ENCODE data around the gene RGPD8. TPM values are rescaled to one million over a fixed set of nuclear protein-coding genes. Genes with fewer than 3 reads are reported as not detected.
"Not testable (repeated sequence)": the region's sequence is repeated elsewhere in the genome, so short reads cannot be mapped to it uniquely, and the experiment has no call there.

Gene RGPD8
- total RNA-seq = 3.5 TPM

DNA sequence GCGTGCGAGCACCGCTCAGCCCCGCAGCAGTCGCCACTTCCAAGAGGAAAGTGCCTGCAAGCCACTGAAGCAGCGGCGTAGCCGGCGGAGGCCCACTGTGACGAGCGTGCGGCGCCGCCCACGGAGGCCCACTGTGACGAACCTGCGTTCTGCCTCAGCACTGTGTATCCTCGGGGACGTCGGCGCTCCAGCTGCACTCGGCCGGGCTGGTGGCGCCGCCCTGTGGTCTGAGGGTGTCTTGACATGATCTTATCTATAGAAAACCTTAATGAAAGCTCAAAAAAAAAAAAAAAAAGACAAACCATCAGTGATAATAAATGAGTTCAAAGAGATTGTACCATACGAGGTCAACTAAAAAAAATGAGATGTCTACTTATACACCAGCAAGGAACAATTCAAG lies at the start of gene RGPD8:
Gene RGPD8 (minus strand): TSS at position 166 of the 400 bp plus-strand sequence. CDS start 192 bp downstream, outside the sequence.
- ATAC-seq = peak; percentile 99

DNA sequence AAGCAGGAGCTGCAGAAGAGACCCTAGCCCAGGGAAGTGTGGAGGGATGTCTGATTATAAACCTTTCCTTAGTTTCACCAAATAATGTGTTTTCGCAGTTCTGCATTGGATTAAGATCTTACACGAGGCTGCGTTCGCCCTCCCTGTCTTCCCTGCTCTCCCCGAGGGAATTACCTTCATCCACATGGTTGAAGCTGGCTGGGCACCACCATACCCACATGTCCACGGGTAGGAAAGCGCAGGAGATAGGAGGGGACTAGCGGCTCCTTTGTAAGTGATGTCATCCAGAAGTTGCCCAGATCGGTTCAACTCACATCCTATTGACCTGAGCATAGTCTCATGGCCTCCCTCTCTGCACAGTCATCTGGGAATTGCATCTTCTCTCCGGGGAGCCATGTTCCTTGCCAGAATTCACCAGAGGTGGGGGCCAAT lies 49.6 kb upstream of the RGPD8 start:
- peak; percentile 30 for ATAC-seq

DNA sequence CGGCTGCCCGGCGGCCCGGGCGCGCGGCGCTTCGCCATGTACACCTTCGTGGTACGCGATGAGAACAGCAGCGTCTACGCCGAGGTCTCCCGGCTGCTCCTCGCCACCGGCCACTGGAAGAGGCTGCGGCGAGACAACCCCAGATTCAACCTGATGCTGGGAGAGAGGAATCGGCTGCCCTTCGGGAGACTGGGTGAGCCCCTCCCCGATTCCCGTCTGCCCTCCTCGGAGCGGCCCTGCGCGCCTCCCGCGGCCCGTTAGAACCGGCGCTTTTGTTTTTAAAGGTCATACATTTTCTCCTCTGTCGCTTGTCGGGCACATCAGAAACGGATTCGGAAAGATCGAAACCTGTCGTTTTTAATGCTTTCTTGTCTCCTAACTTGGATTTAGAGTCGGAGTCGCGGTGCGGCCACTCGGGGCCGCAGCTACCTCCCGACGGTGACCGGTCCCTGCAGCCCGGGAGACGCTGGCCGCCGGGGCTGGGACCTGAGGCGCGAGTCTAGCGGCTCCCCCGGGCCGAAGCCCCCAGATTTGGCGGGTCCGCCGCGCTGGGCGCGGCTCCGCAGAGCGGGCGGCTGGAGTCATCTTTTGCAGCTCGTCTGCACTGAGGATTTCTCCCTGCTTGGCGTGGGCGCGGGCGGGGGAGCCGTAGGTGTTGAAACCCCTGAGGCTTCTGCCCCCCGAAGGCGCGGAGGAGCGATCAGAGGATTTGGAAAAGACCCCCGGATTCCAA lies 49.0 kb upstream of the RGPD8 start:
- ATAC-seq = peak; percentile 30

DNA sequence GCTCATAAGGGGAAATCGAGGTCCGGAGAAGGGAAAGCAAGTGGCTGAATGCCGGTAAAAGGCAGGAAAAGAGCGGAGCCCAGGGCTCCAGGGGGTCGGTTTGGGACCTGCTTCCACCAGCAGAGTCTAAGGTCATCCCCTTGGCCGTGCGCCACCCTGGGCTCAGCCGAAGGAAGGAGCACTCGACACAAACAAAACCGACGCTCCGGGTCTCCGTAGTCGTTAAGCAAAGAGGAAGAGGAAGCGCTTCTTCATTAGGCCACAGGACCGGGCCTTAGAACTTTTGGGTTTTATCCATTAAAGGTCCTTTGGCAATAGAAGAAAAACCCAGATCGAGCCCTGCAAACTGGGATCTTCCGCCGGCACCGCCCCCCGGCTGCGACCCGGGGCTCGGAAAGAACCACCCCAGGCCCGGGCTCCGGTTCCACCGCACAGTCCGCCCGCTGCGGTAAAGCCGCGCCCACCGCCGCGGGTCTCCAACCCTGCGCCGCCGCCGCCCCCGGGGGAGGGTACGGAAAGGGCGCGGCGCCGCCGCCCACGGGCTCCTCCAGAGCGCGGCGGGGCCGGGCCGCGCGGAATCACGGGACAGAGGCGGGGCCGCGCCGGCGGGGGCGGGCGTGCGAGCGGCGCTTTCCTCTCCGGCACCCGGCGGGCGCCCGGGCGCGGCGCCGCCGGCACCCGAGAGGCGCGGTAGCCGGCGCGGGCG lies 48.2 kb upstream of the RGPD8 start, which contains the start of gene TTL:
Gene TTL (plus strand): TSS at position 629 of the 706 bp plus-strand sequence. CDS start 189 bp downstream, outside the sequence.
- ATAC-seq = peak; percentile 87

DNA sequence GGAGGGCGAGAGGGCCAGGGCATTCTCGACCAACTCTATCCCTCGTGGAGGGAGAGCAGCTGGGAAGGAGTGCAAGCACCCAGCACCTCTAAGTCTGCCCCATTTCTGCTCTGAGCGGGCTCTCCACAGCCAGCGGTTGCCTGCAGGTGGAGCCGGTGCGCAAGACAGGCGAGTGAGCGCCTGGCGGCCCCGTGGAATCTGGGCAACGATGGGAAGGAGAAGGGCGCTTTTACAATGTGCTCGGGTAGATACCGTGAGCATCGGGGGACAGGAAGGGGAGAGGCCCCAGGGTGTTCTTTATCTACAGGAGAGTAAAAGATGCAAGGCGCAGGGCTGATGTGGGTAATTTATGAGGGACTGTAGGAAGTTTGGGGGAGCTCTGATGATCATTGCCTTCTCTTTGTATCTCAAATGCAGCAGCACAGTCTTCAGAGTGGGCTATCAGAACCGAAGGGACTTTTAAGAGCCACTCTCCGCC lies 47.6 kb upstream of the RGPD8 start:
- peak; percentile 83 for ATAC-seq

DNA sequence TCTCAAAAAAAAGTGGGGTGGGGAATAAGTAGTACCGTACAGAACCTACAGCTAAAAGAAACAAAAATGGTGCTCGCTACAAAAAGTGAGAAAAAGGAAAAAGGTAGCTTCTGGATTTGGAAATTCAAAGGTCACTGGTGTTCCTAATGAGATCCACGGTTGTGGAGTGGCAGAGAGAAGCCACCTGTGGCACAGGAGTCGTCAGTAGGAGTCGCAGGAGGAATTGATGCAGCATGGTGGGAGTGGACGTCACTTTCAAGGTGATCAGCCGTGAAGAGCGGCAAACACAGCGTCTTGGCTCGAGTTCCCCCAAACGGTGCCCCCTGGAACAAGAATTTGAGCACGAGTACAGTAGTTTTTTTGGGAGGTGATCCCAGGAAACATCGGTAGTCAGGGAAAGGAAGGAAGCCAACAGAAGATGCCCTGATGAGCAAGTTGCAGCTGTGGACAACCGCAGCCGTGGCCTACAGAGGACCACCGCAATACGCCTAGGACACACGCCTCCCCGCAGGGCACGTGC lies 47.1 kb upstream of the RGPD8 start:
- ATAC-seq = no peak

DNA sequence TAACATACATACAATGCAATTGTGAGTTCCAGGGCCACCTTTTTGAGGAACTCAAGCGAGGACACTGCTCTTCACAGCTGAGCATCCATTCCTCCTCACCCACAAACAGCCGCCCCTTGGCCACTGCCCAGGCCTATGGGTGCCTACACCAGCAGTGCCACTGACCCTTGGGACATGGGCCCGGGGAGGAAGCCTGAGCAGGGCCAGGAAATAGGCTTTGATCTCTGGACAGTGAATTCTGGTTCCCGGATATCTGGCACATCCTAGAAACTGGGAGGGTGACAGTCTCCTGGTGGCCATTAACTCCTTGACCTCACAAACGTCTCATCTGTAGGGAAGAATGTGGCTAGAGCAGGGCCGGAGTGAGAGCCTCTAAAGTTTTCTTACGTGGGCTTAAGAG lies 43.0 kb upstream of the RGPD8 start:
- ATAC-seq = no peak

DNA sequence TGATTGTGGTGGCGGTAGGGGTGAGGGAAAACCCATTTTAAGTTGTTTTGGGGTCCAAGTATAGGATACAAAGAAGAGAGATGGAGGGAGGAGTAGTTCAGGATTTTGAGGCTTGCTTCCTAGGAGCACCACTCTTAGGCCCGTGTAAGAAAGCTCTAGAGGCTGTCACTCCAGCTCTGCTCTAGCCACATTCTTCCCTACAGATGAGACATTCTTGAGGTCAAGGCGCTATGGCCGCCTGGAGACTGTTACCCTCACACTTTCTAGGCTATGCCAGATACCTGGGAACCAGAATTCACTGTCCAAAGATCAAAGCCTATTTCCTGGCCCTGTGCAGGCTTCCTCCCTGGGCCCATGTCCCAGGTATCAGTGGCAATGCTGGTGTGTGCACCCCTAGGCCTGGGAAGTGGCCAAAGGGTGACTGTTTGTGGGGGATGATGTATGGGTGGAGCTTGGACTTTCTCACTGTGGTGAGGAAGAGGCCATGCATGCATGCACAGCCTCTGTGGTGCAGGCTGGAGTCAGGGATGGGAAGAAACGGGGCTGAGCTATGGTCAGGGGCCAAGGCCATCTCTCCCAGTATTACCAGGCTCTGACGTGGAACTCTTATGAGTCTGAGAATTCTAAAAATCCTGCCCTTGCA lies 41.5 kb upstream of the RGPD8 start:
- ATAC-seq = no peak

DNA sequence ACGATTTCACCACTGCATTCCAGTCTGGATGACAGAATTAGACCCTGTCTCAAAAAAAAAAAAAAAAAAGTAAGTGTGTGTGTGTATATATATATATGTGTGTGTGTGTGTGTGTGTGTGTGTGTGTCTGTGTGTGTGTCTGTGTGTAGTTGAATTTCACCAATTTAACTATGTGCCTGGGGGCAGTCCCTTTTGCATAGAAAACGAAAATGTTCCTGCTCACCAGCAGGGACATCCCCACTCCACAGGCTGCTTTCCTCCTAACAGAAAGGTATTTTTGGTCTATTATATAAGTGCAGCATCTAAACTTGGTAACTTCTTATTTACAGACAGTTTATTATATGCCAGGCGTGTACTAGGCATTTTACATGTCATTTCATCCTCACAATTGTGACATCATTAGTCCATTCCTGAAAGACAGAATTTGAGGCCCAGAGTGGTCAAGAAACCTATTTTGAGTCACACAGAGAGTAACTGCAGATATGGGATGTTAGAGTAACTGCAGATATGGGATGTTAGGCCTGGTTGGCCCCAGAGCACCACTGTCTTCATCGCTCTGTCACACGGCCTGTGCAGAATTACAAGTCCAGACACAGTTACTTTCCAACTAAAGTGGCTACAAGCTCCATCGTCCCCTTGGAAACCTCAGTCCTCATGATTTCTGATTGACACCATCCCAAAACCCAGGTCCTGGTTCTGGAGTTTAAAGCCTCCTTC lies 39.3 kb upstream of the RGPD8 start:
- no peak for ATAC-seq

DNA sequence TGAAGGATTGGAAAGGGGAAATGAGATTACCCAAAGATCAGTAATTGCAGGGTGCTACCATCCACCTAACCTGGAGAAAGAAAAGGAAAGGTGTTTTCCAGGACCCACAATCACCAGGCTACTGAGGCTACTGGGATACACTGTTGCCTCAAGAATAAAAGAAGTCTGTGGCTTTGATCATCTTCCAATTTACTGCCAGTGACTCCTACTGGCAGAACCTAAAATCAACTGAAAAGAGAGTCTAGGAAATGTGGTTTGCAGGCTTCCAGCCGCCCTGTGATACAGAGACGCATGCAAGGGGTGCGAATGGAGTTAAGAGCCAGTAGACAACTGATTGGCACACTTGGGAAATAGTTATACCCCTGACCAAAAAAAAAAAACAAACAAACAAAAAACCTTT lies 31.9 kb upstream of the RGPD8 start:
- ATAC-seq = no peak

DNA sequence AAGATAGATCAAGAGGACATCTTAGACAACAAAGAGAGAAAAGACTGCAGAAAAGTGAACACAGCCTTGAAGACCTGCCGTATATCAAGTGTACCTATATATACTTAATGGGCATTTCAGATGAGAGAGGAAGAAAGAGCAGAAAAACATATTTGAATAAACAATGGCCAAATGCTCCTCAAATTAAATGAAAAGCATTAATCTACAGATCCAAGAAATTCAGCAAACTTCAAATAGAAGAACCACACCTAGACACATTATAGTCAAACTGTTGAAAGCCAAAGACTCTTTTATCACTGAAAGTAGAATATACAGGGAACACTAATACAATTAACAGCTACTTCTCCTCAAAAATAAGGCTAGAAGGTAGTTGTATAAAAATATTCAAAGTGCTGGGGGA lies 29.8 kb upstream of the RGPD8 start:
- no peak for ATAC-seq

DNA sequence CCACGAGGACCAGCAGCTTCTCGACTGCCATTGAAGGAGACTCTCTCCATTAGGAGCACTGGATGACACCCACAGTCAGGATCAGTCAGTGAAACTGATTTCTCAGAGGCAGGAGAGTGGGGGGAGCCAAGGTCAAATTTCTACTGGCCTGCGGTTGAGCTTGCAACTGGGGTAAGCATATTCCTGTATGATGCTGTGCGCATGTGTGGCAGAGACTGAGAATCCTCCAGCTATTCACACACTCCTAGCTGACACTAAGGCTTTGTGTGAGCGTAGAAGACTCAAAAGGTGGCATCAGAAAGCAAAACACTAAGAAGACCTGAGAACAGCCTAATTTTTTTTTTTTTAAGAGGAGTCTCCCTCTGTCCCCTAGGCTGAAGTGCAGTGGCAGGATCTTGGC lies 28.7 kb upstream of the RGPD8 start:
- no peak for ATAC-seq

DNA sequence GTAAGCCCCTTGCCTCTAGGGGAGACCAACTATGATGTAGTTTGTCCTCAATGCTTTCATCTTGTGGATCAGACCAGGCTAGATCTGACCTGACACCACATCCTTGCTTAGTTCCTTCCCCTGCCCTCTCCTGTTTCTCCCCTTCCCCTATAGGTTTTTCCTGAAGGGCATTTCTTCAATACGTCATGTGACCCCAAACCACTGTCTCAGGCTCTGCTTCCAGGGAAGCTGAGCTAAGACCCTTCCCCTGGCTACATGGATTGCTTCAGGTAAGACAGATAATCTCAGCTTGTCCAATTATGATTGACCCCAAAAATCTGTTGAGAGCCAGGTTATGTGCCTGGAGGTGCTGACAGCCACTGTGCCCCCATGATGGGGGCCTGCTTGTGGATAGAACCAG lies 25.9 kb upstream of the RGPD8 start:
- no peak for ATAC-seq

DNA sequence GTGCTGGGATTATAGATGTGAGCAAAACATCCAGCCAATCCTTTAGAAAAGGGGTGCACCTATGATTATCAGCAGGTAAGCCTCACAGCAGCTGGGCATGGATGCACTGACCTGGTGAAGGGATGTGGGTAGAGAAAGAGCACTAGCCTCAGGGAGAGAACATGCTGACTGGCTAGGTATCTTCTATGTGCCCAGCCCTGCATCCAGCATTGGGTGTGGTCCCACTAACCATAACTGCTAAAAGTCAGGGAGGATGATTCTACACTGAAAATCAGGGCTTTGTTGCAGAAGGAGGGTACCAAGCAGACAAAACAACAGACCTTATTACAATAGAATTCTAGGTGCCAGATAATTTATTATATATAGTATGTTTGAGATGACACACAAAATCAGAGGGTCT lies 21.1 kb upstream of the RGPD8 start:
- ATAC-seq = no peak

DNA sequence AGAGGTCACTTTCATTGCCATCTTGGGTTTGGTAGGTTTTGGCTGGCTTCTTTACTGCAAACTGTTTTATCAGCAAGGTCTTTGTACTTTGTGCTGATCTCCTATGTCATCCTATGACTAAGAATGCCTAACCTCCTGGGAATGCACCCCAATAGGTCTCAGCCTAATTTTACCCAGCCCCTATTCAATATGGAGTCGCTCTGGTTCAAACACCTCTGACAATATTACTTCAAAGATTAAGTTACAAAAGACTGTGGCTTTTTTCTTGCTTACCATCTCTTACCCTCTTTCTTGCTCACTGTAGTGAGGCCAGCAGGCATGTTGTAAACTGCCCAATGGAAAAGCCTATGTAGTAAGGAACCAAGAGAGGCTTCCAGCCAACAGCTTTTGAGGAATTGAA lies 17.9 kb upstream of the RGPD8 start:
- no peak for ATAC-seq

DNA sequence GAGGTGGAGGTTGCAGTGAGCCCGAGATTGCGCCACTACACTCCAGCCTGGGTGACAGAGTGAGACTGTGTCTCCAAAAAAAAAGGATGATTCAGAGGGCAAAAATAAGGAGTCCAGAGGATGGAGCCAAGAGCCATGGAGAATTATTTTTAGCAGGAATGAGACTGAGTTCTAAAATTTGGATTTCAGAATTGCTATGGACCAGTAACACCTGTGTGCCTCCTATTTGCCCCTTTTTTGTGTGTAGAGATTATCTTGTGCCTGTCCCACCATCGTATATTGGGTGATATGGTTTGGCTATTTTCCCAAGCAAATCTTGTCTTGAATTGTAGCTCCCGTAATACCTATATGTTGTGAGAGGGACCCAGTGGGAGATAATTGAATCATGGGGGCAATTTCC lies 16.4 kb upstream of the RGPD8 start:
- no peak for ATAC-seq

DNA sequence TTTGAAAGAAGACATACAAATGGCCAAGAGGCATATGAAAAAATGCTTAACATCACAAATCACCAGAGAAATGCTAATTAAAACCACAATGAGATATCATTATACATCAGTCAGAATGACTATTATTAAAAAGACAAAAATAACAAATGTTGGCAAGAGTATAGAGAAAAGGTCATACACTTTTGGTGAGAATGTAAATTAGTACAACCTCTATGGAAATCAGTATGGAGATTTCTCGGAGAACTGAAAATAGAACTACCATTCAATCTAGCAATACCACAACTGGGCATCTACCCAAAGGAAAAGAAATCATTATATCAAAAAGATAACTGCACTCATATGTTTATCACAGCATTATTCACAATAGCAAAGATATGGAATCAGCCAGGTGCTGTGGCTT lies 10.8 kb upstream of the RGPD8 start:
- ATAC-seq = not testable (repeated sequence)

DNA sequence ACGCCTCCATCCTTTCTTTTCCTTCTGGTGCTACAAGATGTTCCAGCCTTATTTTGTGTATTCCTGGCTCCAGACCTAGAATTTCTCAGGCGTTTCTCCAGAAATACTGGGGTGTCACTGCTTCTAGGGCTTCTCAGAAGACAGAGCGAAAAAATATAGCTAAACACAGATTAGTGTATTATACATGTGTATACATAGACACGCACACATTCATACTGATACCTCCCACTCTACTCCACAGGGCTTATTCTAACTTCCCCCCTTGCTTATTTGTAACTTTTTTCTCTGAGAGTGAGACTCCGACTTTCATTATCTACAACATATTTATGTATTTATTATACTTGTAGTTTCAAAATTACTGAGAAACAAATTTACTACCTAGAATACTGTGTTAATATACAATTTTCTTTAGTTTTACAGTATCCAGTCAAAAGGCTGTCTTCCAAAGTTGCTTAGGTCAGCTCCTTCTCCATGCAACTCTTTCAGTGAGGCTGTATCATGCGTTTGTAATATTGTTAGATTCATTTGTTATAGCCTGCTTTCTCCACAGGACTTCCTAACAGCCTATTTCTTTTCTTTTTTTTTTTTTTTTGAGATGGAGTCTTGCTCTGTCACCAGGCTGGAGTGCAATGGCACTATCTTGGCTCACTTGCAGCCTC lies 5.3 kb upstream of the RGPD8 start:
- not testable (repeated sequence) for ATAC-seq

DNA sequence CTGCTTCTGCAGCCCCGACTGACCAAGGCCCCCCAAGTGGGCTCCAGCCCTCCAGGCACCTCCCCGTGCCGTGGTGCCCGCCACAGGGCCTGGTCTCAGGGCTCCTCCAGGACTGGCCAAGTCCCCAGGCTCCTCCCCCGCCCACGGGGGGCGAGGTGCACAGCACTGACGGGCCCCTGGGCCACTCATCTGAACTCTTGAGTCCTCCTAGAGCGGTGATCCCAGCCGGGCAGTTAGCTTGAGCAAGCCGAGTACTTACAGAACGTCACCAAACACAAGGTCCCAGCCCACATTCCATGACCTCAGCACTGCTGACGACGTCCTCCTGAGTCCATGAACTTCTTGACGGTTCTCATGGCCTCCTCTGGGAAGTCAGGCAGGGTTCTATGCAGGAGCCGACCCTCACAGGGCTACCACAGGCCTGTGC lies 4.0 kb upstream of the RGPD8 start:
- ATAC-seq = not testable (repeated sequence)

DNA sequence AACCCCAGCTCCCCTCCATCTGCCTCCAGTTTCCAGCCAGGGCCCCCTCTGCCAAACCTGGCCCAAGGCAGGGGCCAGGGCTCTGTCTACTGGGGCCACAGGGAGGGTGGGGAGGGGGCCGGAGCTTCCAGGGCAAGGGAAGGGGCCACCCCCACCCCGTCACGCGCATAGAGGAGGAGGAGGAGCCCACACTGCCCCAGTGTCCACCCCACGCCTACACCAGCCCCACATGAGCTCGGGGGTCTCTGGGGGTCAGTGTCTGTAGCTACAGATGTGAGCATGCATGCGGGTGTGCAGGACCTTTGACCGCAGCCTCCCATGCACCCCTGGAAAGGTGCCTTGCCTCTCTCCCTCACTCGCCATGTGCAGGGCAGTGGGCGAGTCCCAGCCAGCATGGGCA lies 3.5 kb upstream of the RGPD8 start:
- ATAC-seq = not testable (repeated sequence)

DNA sequence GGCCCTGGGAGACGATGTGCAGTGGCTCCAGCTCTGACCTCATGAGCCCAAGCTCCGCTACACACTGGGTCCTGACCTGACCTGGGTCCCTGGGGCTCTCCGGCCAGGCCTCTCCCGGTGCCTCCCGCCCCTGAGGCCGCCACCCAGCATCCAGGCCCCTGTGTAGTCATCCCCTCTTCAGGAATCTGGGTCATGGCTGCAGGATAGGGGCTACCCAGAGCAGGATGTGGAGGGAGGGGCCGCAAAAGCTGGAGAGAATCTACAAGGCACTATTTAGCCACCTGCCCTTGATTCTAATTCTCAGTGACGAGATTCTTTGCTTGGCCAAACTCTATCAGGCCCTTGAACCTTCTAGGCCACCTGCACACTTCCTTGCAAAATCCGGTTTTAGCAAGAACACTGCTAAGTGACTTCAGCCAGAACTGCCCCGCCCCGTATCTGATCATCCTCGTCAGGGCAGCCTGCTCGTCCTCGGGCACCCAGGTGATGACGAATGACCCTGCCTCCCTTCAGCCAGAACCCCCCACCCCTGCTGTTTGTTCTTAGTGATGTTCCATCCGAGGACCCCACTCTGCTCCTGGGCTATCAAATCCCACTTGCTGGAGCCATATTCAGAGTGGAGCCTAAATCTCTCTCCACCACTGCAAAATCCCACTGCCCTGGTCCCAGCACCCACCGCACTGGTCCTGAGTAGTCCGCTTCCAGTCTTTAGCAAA lies 2.4 kb upstream of the RGPD8 start:
- peak; percentile 31 for ATAC-seq
